Mucosa of rectum (tissue), 2 donors: ENCODE measurements around the gene C3orf80.
"Not testable (repeated sequence)": the region's sequence is repeated elsewhere in the genome, so short reads cannot be mapped to it uniquely, and the experiment has no call there.

Experiments
- H3K27ac ChIP-seq, 2 donors: one replicate each; pipeline ENCODE4 v1.7.0; 2013; ENCODE audit warnings: inconsistent platforms in 2 of 2, low read depth in 2 of 2, low read length in 2 of 2
- H3K27me3 ChIP-seq, 2 donors: one replicate each; pipeline ENCODE4 v1.7.0; 2013; ENCODE audit warnings: low read length in 2 of 2; ENCODE audit not compliant: control insufficient read depth in 2 of 2, insufficient read depth in 2 of 2
- H3K36me3 ChIP-seq, 2 donors: one replicate each; pipeline ENCODE4 v1.7.0; 2013; ENCODE audit warnings: low read length in 2 of 2; ENCODE audit not compliant: control insufficient read depth in 2 of 2, insufficient read depth in 2 of 2
- H3K4me1 ChIP-seq, 2 donors: one replicate each; pipeline ENCODE4 v1.7.0; 2013; ENCODE audit warnings: low read length in 2 of 2, mild to moderate bottlenecking in 1 of 2; ENCODE audit not compliant: control insufficient read depth in 2 of 2, insufficient read depth in 2 of 2
- H3K4me3 ChIP-seq, 2 donors: one replicate each; pipeline ENCODE4 v1.7.0; 2013; ENCODE audit warnings: low read length in 2 of 2
- H3K9ac ChIP-seq, 2 donors: one replicate each; pipeline ENCODE4 v1.7.0; 2013; ENCODE audit warnings: low read length in 2 of 2, low read depth in 1 of 2, mild to moderate bottlenecking in 1 of 2
- H3K9me3 ChIP-seq, 2 donors: one replicate each; pipeline ENCODE4 v1.7.0; 2013; ENCODE audit warnings: low read length in 2 of 2; ENCODE audit not compliant: control insufficient read depth in 2 of 2
- donor health status: healthy.
- donor health status: Normal muscosa, but diverticular disease.

Gene C3orf80

GRCh38 chr3:160225176-160226025 lies at the start of gene C3orf80:
TSS of gene C3orf80 (plus strand) at chr3:160225422. CDS start at chr3:160225636, 214 bp downstream.
- peaks cover 14 to 22% of the 10 kb centered on the region in 2 donors for H3K27me3 ChIP-seq
- no peaks in the 10 kb centered on the region for H3K9me3 ChIP-seq
- peak within 1 kb of the TSS; percentile 69 to 71 for H3K4me3 ChIP-seq
- H3K36me3 ChIP-seq, result no peaks in the 10 kb centered on the region
- H3K27ac ChIP-seq, result no peak within 1 kb of the TSS
- peak within 1 kb of the TSS in 1 of 2 donors; percentile 32 for H3K9ac ChIP-seq
- H3K4me1 ChIP-seq, result peaks cover 12 to 18% of the 10 kb centered on the region in 2 donors

- H3K36me3 ChIP-seq, result no peaks in the 10 kb centered on the region
- no peaks in the 10 kb centered on the region for H3K9me3 ChIP-seq
- H3K27ac ChIP-seq, result no peak overlapping the region
- H3K4me3 ChIP-seq, result no peak overlapping the region
- H3K4me1 ChIP-seq, result no peaks in the 10 kb centered on the region
- H3K27me3 ChIP-seq, result no peaks in the 10 kb centered on the region
- H3K9ac ChIP-seq, result no peak overlapping the region
Measured at GRCh38 chr3:160176923-160177322, 48.3 kb upstream of the C3orf80 start.

- H3K9ac ChIP-seq, H3K27me3 ChIP-seq, H3K4me3 ChIP-seq, H3K36me3 ChIP-seq, H3K9me3 ChIP-seq, H3K27ac ChIP-seq, H3K4me1 ChIP-seq: not testable (repeated sequence)
Measured at GRCh38 chr3:160178661-160179060, 46.6 kb upstream of the C3orf80 start.

GRCh38 chr3:160179403-160179802 lies 45.8 kb upstream of the C3orf80 start:
- not testable (repeated sequence) for H3K9ac ChIP-seq, H3K27ac ChIP-seq, H3K27me3 ChIP-seq, H3K4me1 ChIP-seq, H3K9me3 ChIP-seq, H3K36me3 ChIP-seq, H3K4me3 ChIP-seq

GRCh38 chr3:160179906-160180305 lies 45.3 kb upstream of the C3orf80 start:
- Histone ChIP-seq H3K9ac (no peak overlapping the region), H3K4me1 (no peaks in the 10 kb centered on the region), H3K36me3 (no peaks in the 10 kb centered on the region), H3K27me3 (no peaks in the 10 kb centered on the region), H3K4me3 (no peak overlapping the region), H3K9me3 (no peaks in the 10 kb centered on the region), H3K27ac (no peak overlapping the region)

- Histone ChIP-seq H3K27me3 (no peaks in the 10 kb centered on the region), H3K36me3 (no peaks in the 10 kb centered on the region), H3K27ac (peak overlapping the region in 1 of 2 donors; percentile 12), H3K4me1 (peaks cover 0 to 5% of the 10 kb centered on the region in 2 donors), H3K4me3 (peak overlapping the region in 1 of 2 donors; percentile 2), H3K9ac (no peak overlapping the region), H3K9me3 (no peaks in the 10 kb centered on the region)
Measured at GRCh38 chr3:160180581-160181216, 44.5 kb upstream of the C3orf80 start.

- Histone ChIP-seq H3K27me3 (no peaks in the 10 kb centered on the region), H3K27ac (no peak overlapping the region), H3K4me1 (peaks cover 0 to 8% of the 10 kb centered on the region in 2 donors), H3K4me3 (no peak overlapping the region), H3K9ac (no peak overlapping the region), H3K9me3 (no peaks in the 10 kb centered on the region), H3K36me3 (no peaks in the 10 kb centered on the region)
Measured at GRCh38 chr3:160183345-160184076, 41.7 kb upstream of the C3orf80 start.

- no peaks in the 10 kb centered on the region for H3K36me3 ChIP-seq
- H3K4me3 ChIP-seq, result no peak overlapping the region
- H3K27me3 ChIP-seq, result no peaks in the 10 kb centered on the region
- H3K4me1 ChIP-seq, result peaks cover 0 to 8% of the 10 kb centered on the region in 2 donors
- no peaks in the 10 kb centered on the region for H3K9me3 ChIP-seq
- H3K27ac ChIP-seq, result no peak overlapping the region
- no peak overlapping the region for H3K9ac ChIP-seq
Measured at GRCh38 chr3:160184655-160185054, 40.6 kb upstream of the C3orf80 start.

- Histone ChIP-seq H3K4me1 (peaks cover 0 to 8% of the 10 kb centered on the region in 2 donors), H3K4me3 (no peak overlapping the region), H3K27ac (no peak overlapping the region), H3K9me3 (no peaks in the 10 kb centered on the region), H3K9ac (no peak overlapping the region), H3K27me3 (no peaks in the 10 kb centered on the region), H3K36me3 (no peaks in the 10 kb centered on the region)
Measured at GRCh38 chr3:160185751-160186150, 39.5 kb upstream of the C3orf80 start.

GRCh38 chr3:160187288-160187687 lies 37.9 kb upstream of the C3orf80 start:
- H3K36me3 ChIP-seq, result no peaks in the 10 kb centered on the region
- peaks cover 0 to 8% of the 10 kb centered on the region in 2 donors for H3K4me1 ChIP-seq
- H3K9me3 ChIP-seq, result no peaks in the 10 kb centered on the region
- H3K27me3 ChIP-seq, result no peaks in the 10 kb centered on the region
- no peak overlapping the region for H3K4me3 ChIP-seq
- H3K27ac ChIP-seq, result no peak overlapping the region
- no peak overlapping the region for H3K9ac ChIP-seq
